NCI-H146 treated with DMSO at 0.1 percent for 48 hours (cell line): ENCODE measurements around the gene JPH2.

Experiments used
- DNase-seq: peaks from one replicate; lab custom pipeline; 2025; ENCODE audit not compliant: unreplicated experiment; lab: John Stamatoyannopoulos, UW

The JPH2 gene

DNA sequence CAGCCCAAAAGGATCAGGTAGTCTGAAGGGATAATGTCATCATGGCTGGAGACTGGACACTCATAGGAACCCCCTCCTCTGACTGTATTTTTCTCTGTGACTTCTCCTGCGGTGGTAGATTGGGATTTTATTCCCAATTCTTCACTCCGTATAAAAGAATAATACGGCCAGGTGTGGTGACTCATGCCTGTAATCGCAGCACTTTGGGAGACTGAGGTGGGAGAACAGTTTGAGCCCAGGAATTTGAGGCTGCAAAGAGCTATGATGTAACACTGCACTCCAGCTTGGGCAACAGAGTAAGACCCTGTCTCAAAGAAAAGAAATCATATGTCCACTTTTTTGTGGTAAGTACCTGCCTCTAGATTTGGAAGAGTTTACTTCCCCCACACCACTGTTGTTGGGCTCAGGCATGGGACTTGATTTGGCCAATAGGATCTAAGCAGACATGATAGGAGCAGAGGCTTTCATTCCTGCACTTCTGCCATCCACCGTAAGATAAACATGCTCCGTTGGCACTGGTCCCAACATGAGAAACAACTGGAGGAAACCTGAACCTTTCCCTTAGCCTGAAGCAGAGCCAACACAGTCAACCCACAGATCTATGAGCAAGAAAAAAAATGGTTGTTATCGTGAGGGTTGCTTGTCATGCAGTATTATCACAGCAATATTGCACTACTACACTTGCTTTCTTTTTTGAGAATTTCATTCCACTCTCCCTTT lies 82.0 kb downstream of the JPH2 start:
- no peak for DNase-seq

DNA sequence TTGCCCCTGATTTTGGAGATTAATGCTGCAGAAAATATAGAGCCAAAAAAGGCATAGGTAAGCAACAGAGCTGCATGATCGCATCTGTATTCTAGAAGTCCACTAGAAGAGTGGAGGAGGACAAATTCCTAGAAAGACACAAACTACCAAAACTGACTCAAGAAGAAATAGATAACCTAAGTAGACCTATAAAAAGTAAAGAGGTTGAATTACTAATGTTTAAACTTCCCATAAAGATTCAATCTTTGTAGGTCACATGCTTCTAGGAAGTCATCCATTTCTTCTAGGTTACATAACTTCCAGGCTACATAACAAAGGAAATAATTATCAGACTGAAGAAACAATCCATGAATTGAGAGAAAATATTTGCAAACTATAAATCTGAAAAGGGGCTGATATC lies 84.4 kb downstream of the JPH2 start:
- no peak for DNase-seq

DNA sequence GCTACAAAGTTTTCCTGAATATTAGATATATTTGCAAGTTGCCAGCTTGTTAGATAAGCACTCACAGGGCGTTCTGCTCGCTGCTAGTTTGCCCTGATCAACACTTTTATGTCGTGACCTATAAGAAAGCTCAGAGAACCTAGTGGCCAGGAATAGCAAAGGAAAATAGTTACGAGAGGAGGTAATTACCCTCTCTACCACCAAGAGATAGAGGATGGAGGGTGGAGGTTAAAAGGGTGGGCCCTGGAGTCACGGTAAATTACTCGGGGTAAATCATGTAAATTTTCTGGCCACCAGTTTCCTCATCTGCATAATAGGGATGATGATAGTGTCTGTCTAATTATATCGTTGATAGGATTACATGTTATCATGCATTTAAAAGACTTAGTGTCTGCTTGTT lies 87.2 kb downstream of the JPH2 start:
- DNase-seq: no peak

DNA sequence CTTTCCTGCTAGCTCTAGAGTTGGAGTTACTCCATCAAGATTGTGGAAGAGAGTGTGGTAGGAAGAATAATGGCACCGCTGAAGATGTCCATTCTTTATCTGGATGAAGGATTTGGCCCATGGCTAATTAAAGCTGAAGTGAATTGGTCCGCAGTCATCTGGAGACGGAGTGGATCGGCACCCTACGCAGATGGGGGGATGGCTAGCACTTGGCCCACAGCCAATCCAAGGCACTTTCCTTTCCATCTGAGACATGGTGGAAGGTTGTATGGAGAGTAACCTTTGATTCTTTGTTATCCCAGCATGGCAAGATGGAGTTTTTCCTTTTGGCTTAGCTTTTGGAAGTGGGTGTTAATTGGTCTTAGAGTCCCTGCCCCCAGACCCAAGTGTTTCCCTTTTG lies 88.3 kb downstream of the JPH2 start:
- no peak for DNase-seq

DNA sequence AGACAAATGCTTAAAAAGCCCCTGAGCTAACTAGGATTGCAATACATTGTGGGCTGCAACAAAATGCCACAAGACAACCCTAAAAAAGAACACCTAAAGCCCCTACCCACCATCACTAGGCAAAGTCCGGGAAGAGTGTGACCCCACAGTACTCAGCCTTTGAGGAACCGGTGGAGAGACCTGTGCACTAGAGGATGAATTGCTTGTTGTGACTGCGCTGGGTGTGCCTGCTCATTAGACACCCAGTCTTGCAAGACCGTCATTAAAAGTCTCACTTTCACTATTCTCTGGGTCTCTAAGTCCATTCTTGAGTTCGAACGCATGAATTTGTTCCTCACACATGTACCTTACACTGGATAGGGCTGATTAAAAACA lies 88.7 kb downstream of the JPH2 start:
- DNase-seq: no peak

DNA sequence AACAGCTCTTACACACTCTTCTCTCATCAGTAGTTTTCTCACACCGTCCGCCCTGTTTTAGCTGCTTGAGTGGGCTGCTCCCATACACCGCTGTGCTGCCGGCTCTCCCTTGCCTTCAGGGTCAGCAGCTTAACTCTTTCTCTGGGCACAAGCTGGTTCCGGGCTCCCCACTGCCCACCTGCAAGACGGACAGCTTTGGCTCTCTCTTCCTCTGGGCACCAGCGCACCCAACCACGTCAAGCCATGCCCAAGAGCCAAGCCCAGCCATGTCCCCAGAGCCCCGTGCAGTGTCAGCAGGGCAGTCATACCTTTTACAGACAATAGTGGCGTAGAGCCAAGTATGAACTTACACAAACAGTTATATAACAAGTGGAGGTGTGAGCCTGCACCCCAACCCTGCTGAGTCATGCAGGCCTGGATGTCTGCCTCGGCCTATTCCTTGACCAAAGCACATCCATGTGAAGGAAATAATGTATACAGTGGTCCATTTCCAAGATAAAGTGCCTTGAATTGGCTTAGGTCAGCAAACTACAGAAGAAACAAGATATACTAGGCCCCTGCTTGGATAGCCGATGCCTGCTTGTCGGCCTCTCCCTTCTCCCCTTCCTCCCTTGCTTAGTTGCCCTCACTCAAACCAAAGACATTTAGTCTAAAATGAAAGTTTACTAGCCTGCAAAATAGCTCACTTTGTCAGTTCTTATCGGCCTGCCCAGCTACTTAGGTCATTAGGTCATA lies 89.3 kb downstream of the JPH2 start:
- no peak for DNase-seq

DNA sequence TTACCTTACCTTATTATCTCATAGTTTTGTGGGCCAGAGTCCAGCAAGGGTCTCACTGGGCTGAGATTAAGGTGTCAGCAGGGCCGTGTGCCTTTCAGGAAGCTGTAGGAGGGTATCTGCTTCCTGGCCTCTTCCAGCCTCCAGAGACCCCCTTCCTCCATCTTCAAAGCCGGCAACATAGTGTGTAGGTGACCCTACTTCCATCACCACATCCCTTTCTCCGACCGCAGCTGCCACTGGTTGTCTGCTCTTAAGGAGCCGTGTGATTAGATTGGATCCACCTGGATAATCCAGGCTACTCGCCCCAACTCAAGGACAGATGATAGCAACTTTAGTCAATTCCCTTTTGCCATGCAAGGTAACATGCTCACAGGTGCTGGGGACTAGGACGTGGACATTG lies 91.2 kb downstream of the JPH2 start:
- no peak for DNase-seq

DNA sequence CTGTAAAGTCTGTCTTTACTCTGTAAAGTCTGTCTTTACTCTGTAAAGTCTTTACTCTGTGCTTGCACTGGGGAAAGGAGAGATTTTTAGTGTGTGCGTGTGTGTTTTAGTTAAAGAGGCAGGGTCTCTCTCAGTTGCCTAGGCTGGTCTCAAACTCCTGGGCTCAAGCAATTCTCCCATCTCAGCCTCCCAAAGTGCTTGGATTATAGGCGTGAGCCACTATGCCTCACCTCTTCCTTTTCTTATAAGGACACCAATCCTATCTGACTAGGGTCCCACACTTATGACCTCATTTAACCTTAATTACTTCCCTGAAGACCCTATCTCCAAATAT lies 93.8 kb downstream of the JPH2 start:
- DNase-seq: no peak

DNA sequence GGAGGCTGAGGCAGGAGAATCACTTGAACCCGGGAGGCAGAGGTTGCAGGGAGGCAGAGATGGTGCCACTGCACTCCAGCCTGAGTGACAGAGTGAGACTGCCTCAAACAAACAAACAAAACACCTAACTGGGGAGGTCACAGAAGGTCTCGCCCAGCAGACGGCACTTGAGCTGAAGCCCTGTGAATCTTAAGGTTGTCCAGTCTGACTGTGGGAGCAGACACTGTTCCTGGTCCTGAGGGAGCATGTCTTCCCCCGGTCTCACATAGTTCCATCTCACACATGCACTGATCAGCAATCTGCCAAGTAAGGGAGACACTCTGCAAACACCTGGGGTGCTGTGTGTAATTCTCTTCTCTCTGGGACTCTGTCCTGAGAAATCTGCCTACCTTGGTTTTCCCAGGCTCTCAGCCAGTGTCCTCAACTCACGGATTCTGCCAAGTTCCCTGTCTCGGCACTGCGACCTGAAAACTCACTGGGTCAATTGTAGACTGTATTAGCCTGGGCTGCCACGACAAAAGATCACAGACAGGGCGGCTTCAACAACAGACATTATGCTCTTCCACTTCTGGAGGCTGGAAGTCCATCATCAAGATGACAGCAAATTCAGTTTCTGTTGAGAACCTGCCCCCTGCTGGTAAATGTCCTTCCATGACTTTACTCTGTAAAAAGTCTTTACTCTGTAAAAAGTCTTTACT lies 94.3 kb downstream of the JPH2 start:
- no peak for DNase-seq

DNA sequence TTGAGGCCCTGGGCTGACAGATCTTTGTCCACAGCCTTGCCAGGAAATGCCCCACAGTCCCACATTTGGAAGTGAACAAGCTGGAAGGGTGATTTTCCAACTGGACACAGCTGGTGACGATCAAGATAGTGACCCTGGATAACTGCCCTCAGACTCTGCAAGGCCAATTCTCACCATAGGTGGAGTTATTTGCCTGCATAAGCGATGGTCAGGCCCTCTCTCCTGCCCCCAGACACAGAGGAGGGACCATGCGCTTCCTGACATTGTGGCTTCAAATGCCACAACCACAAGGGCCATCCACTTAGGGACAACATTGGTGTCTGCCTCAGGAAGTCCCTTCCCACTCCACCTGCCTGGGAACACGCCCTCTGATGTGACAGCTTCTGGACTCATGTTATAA lies 96.0 kb downstream of the JPH2 start:
- no peak for DNase-seq

DNA sequence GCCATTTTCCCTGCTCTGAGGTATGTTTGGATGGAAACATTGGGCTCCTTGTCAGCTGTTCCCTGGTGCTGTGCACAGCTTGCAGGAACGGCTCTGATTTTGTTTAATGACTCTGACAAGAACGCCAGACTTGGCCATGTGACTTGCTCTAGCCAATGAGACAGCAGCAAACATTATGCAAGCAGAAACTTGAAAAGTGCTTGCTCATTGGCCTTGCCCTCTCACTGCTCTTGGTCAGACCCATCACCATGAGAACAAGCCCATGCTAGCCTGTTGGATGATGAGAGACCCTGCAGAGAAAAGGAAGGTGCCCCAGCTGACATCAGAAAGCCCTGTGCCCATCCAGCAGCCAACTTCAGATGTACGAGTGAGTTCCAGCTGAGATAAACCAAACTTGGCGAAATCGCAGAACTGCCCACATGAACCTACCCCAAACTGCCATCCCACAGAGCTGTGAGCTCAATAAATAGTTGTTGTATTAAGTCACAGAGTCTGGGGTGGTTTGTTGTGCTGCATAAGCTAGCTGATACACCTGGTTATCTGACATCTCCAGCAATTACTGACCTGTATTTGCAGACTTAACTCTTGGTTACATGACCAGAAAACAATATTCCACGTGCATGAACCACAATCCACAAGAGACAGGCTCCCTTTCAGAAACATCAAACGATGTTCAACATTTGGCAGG lies 96.9 kb downstream of the JPH2 start:
- DNase-seq: no peak

DNA sequence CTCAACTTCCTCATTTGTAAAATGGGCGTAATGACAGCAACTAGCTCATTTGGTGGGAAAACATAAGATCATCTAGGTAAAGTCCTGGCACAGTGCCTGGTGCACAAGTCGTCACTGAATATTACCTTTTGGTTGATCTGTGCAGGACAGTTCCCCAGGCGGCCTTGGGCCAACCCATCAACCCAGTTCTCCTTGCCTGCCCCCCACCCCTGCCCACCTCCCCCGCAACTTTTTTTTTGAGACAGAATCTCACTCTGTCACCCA lies 99.2 kb downstream of the JPH2 start:
- no peak for DNase-seq

DNA sequence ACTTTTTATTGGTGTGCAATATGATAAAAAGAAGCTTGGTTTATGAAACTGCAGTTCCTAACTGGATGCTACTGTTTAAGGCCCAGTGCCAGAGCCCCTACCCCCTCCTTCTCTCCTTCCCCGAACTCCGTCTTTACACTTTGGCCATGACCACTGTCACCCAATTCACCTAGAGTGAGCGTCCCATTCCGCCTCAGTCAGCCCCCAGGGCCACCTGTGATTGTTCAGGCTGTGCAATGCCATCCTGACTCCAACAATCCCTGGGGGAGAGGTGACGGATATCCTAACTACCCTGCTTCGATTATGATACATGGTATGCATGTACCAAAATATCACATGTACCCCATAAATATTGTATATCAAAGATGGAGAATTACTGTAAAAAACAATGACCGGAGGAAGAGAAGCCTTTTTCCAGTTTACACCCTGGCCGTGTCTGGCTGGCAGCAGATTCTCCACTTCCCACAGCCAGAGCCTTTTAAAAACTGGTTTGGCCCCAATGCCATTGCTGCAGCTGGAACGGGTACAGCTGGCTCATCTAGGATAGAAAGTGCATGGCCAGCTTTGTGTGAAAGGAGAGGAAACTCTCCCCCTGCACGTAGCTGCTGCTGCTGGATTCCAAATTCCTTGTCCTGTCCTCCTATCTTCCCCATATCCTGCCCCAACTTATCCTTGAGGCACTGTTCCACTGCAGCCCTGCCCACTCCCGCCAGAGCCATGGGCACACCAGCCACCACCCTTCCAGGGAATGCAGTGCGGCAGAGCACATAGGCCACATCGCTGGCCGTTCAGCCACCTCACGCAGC lies 99.7 kb downstream of the JPH2 start:
- DNase-seq: no peak

DNA sequence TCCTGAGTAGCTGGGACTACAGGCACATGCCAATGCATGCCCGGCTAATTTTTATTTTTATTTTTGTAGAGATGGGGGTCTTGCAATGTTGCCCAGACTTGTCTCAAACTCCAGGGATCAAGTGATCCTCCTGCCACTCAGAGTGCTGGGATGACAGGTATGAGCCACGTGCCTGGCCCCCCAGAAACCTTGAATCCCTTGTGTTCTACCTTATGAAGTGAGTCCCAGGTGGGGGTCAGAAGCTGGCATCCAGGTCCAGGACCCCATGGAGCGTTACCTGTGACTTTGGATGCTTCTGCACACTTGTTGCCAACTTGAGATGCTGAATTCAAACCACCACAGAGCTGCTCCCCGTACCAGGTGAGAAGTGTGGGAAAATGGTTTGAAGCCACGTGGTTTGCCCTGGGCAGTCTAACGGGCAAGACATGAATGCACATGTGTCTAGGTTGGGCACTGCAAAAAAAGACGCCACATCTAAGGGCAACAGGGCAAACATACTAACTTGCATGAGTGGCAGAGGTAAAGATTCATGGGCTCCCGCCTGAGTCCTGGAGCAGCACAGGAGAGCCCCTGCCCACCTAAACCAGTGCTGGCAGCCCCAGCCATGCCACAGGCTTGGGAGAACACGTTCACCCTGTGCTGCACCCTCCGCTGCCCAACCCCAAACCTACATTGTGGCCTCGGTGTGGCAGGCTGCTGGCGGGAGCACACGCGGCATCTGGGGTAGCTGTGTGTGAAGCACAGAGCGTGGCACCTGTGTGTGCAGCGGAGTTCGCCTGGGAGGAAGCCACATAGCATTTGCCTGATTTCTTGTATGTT lies 101.2 kb downstream of the JPH2 start:
- no peak for DNase-seq

DNA sequence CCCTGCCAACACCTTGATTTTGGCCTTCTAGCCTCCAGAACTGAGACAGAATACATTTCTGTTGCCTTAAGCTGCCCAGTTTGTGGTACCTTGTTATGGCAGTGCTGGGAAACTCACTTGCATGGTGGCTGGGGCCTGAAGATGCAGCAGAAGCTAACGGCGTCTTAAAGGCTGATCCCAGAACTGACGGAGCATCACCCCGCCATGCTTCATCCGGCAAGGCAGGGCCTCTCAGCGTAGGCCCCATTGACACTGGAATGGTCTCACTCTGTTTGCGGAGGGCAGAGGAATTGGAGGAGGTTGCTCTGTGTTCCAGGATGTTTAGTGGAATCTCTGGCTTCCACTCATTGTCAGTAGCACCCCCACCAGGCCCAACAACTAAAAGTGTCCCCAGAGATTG lies 102.1 kb downstream of the JPH2 start:
- no peak for DNase-seq

DNA sequence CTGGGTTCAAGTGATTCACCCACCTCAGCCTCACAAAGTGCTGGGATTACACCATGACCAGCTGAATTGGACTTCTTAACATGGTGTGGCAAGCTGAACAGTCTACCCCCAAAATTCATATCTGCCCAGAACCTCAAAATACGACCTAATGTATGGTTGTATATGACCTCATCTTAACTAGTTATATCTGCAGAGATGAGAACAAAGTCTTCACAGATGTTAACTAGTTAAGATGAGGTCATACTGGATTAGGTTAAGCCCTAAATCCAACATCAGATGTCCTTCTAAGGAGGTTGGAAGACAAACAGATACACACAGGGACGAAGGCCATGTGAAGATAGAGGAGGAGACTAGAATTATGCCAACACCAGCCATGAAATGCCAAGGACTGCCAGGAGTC lies 102.5 kb downstream of the JPH2 start:
- DNase-seq: no peak

DNA sequence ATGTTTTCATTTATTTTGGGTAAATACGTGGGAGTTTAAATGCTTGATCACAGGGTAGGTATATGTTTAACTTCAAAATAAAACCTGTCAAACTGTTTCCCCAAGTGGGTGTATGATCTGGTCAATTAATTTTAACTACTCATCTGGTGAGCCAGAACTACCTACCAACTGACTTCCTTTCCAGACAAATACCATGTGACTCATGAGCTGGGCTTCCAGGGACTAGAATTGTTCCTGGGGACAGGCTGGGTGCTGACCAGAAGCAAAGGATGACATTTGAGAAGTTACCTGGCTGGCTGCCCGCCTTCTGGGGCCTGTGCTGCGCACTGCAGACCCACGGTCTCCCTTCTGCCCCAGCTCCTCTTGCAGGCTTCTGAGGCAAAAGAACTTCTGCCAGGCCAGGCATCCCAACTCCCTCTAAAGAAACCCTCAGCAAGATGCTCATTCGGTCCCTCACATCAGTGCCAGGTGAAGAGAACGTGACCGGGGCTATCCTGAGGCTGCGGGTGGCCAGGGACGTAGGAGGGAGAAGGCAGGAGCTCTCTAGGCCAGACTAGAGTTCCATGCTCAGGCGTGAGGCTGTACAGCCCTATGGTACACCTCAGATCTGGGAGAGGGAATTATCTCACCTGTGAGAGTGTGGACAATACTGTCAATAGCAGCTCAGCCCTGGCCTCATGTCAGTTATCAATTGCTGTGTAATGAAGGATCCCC lies 103.6 kb downstream of the JPH2 start:
- no peak for DNase-seq

DNA sequence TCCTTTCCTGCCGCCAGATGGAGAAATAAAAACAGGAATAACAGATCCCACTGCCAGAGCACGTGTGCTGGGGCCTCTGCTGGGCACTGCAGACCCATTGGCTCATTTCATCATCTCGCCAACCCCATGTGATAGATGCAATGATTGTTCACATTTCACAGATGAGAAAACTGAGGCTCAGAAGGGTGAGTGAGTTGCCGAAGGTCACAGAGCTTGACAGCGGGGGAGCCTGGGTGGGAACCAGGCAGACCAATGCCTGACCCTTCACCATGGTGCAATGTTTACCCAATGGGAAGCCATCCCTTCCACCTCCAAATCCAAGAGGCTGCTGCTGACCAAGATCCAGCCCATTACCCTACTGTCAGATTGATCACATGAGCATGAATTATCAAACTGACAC lies 105.1 kb downstream of the JPH2 start:
- no peak for DNase-seq

DNA sequence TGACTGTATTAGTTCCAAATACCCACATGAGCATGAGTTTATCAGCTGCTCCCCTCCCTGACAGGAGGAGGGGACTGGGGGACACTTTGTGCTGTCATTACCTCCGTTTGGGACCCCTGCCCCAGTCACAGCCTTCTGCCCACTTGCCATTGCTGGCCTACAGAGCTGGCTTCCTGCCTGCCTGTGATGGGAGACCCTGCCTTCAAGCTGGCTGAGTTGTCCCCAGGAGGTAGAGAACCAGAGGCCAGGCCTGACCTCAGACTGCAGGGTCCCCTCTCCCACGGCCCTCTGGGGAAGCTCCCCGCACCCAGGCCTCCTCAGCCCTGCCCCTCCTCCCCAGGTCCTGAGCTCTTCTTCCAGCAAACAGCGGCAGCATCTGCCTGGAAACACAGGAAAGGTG lies 105.5 kb downstream of the JPH2 start:
- no peak for DNase-seq
